Hepatocyte (in vitro differentiated cells): ENCODE data around the gene ACYP2. TPM values are rescaled to one million over a fixed set of nuclear protein-coding genes. Genes with fewer than 3 reads are reported as not detected.

Experiments
- DNase-seq: peaks from one replicate; pipeline ENCODE4 v3.0.0-alpha.2; 2016; ENCODE audit warnings: low spot score
- H2AFZ ChIP-seq: fragments of 200-600 bp; sonication (generic); 2 replicates; pipeline ENCODE4 v1.6.0; 2016; ENCODE audit warnings: antibody characterized with exemption, mild to moderate bottlenecking
- H3K27ac ChIP-seq: fragments of 200-600 bp; sonication (generic); 2 replicates; pipeline ENCODE4 v1.5.1; 2016; ENCODE audit warnings: mild to moderate bottlenecking
- H3K27me3 ChIP-seq: fragments of 200-600 bp; sonication (generic); 2 replicates; pipeline ENCODE4 v1.6.1; 2016
- H3K36me3 ChIP-seq: fragments of 200-600 bp; sonication (generic); replicated peaks from 2 replicates; pipeline ENCODE4 v1.5.1; 2016; ENCODE audit warnings: low read depth; ENCODE audit not compliant: insufficient read depth
- H3K4me1 ChIP-seq: fragments of 200-600 bp; sonication (generic); 2 replicates; pipeline ENCODE4 v1.5.1; 2016; ENCODE audit warnings: mild to moderate bottlenecking, moderate library complexity; ENCODE audit not compliant: insufficient read depth
- H3K4me2 ChIP-seq: fragments of 200-600 bp; sonication (generic); 2 replicates; pipeline ENCODE4 v1.6.0; 2016
- H3K4me3 ChIP-seq: fragments of 200-600 bp; sonication (generic); 2 replicates; pipeline ENCODE4 v1.5.1; 2016; ENCODE audit warnings: mild to moderate bottlenecking
- H3K79me2 ChIP-seq: fragments of 200-600 bp; sonication (generic); 2 replicates; pipeline ENCODE4 v1.6.0; 2017; ENCODE audit warnings: mild to moderate bottlenecking
- H3K9me2 ChIP-seq: fragments of 200-600 bp; sonication (generic); replicated peaks from 2 replicates; pipeline ENCODE4 v1.6.0; 2017; ENCODE audit warnings: mild to moderate bottlenecking; ENCODE audit not compliant: insufficient read depth
- H3K9me3 ChIP-seq: fragments of 200-600 bp; sonication (generic); 2 replicates; pipeline ENCODE4 v1.5.1; 2016; ENCODE audit warnings: low read depth, mild to moderate bottlenecking
- H4K20me1 ChIP-seq: fragments of 200-600 bp; sonication (generic); 2 replicates; pipeline ENCODE4 v1.6.0; 2016; ENCODE audit warnings: mild to moderate bottlenecking; ENCODE audit not compliant: insufficient read depth, poor library complexity, severe bottlenecking
- CTCF ChIP-seq: fragments of 200-600 bp; sonication (generic); IDR thresholded peaks from 2 replicates; pipeline ENCODE4 v1.5.1; 2016; ENCODE audit warnings: antibody characterized with exemption, mild to moderate bottlenecking; ENCODE audit not compliant: poor library complexity
- EZH2 ChIP-seq: fragments of 200-600 bp; sonication (generic); IDR thresholded peaks from 2 replicates; pipeline ENCODE4 v1.6.1; 2016; ENCODE audit warnings: antibody characterized with exemption, mild to moderate bottlenecking, borderline replicate concordance
- EZH2phosphoT487 ChIP-seq: fragments of 200-600 bp; sonication (generic); IDR thresholded peaks from one replicate; pipeline ENCODE4 v1.6.1; 2018; ENCODE audit warnings: antibody characterized with exemption, mild to moderate bottlenecking, low read depth, moderate library complexity; ENCODE audit not compliant: unreplicated experiment, severe bottlenecking
- WGBS: methylation state at CpG from one replicate; pipeline ENCODE4 v1.1.6; 2016; ENCODE audit warnings: low lambda C conversion rate; ENCODE audit errors: missing lambda C conversion rate; 5-methylcytosine and 5-hydroxymethylcytosine counted together
- polyA plus RNA-seq: library from polyadenylated mRNA; unstranded; fragments of >200 nt; fragmentation: Nextera tagmentation; extraction: Ambion mirVana; gene quantifications from 2 replicates; pipeline ENCODE4 v1.2.1, GENCODE V29; 2016
- small RNA-seq: library from RNA; depleted of rRNA; stranded (forward); fragments of <200 nt; gene quantifications from one replicate; pipeline ENCODE3, GENCODE V24; 2014
- total RNA-seq: library from RNA; depleted of rRNA; stranded (reverse); fragments of >200 nt; gene quantifications from 2 replicates; pipeline ENCODE4 v1.2.3, GENCODE V29; 2014

Gene ACYP2
- total and polyA plus RNA-seq, 2 experiments from 2014 or later: 22.5 to 30.9 TPM

GRCh38 chr2:54348646-54349045 is 233.2 kb downstream of the ACYP2 start:
- H4K20me1 ChIP-seq: no peaks in the 10 kb centered on the region
- H3K4me1 ChIP-seq: no peaks in the 10 kb centered on the region
- 39% methylated on average over 2 of the region's 2 CpGs for WGBS
- TF ChIP-seq EZH2phosphoT487 (no peak), CTCF (no peak), EZH2 (no peak)
- H3K4me3 ChIP-seq: no peak overlapping the region
- H3K9me3 ChIP-seq: no peaks in the 10 kb centered on the region
- H2AFZ ChIP-seq: no peak overlapping the region
- no peaks in the 10 kb centered on the region for H3K27me3 ChIP-seq
- no peak overlapping the region for H3K27ac ChIP-seq
- DNase-seq: no peak
- no peak overlapping the region for H3K4me2 ChIP-seq
- no peaks in the 10 kb centered on the region for H3K9me2 ChIP-seq
- H3K79me2 ChIP-seq: no peaks in the 10 kb centered on the region
- no peaks in the 10 kb centered on the region for H3K36me3 ChIP-seq

- no peak for DNase-seq
- Histone ChIP-seq H4K20me1 (no peaks in the 10 kb centered on the region), H3K9me2 (no peaks in the 10 kb centered on the region), H3K9me3 (no peaks in the 10 kb centered on the region), H3K4me2 (no peak overlapping the region), H3K79me2 (no peaks in the 10 kb centered on the region), H2AFZ (no peak overlapping the region), H3K4me3 (no peak overlapping the region), H3K27ac (no peak overlapping the region), H3K27me3 (no peaks in the 10 kb centered on the region), H3K36me3 (no peaks in the 10 kb centered on the region), H3K4me1 (no peaks in the 10 kb centered on the region)
- WGBS: 56% methylated on average over 3 of the region's 3 CpGs
- TF ChIP-seq EZH2phosphoT487: no peak
- no peak for TF ChIP-seq CTCF
- TF ChIP-seq EZH2: no peak
Observed at GRCh38 chr2:54350426-54350825, 235.0 kb downstream of the ACYP2 start.

GRCh38 chr2:54353216-54353615 is 237.8 kb downstream of the ACYP2 start:
- DNase-seq: no peak
- Histone ChIP-seq H3K4me3 (no peak overlapping the region), H3K4me1 (no peaks in the 10 kb centered on the region), H4K20me1 (no peaks in the 10 kb centered on the region), H3K36me3 (no peaks in the 10 kb centered on the region), H3K9me3 (no peaks in the 10 kb centered on the region), H3K79me2 (no peaks in the 10 kb centered on the region), H2AFZ (no peak overlapping the region), H3K27ac (no peak overlapping the region), H3K27me3 (no peaks in the 10 kb centered on the region), H3K9me2 (no peaks in the 10 kb centered on the region), H3K4me2 (no peak overlapping the region)
- WGBS: 30% methylated on average over 5 of the region's 5 CpGs
- TF ChIP-seq EZH2phosphoT487 (no peak), CTCF (no peak), EZH2 (no peak)

Small RNAs within 50 kb of the gene (small RNA-seq; reads per million reads assigned to genes)
- gene RNU7-172P: not detected

Other genes starting within 250 kb of the ACYP2 start
- gene PSME4, start 144.6 kb upstream of the ACYP2 start, total RNA-seq: 35.1 and 53.1 TPM in 2 replicates
- 12.1 and 12.7 TPM in 2 replicates for gene PSME4, start 144.6 kb upstream of the ACYP2 start, polyA plus RNA-seq
- not detected in 2 replicates for gene TSPYL6, start 140.6 kb downstream of the ACYP2 start, total RNA-seq
- gene TSPYL6, start 140.6 kb downstream of the ACYP2 start, polyA plus RNA-seq: not detected in 2 replicates